ENCODE results near the gene CEBPA. TPM values are rescaled to one million over a fixed set of nuclear protein-coding genes. Genes with fewer than 3 reads are reported as not detected.
"Not testable (repeated sequence)": the region's sequence is repeated elsewhere in the genome, so short reads cannot be mapped to it uniquely, and the experiment has no call there.

CEBPA gene
- total RNA-seq, 2 donors from 2014 or later, result 1.8 to 2.1 TPM

DNA sequence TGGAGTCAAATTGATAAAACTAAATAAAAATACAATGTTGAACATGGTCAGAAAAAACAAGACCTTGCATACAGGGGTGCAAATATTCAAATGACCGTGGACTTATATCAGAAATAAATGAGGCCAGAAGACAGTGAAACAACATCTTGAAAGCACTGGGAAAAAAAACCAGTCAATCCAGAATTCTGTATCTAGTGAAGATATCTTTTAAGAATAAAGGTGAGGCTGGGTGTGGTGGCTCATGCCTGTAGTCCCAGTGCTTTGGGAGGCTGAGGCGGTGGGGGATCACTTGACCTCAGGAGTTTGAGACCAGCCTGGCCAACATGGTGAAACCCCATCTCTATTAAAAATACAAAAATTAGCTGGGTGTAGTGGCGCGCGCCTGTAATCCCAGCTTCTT, 15.2 kb upstream of the CEBPA start:
- Histone ChIP-seq H3K9ac (ENCODE audit: extremely low read depth, low read length, poor library complexity, severe bottlenecking) (no peak overlapping the region), H3K9me3 (ENCODE audit: control insufficient read depth, low read length) (no peaks in the 10 kb centered on the region), H3K4me3 (ENCODE audit: low read length) (no peak overlapping the region), H3K36me3 (ENCODE audit: control insufficient read depth, insufficient read depth, low read length) (no peaks in the 10 kb centered on the region), H3K27me3 (ENCODE audit: control insufficient read depth, insufficient read depth, low read length, poor library complexity, severe bottlenecking) (no peaks in the 10 kb centered on the region), H3K27ac (ENCODE audit: low read depth, low read length) (no peak overlapping the region), H3K4me1 (ENCODE audit: control insufficient read depth, insufficient read depth, low read length) (no peaks in the 10 kb centered on the region)
- Mint-ChIP-seq H3K27me3 (ENCODE audit: insufficient read depth) (peaks cover 4% of the 10 kb centered on the region), H3K4me1 (no peaks in the 10 kb centered on the region), H3K9me3 (peaks cover 24% of the 10 kb centered on the region), H3K36me3 (ENCODE audit: low read depth) (no peaks in the 10 kb centered on the region), H3K4me3 (no peak overlapping the region), H3K27ac (no peak overlapping the region)
- DNase-seq, result no peak
- TF ChIP-seq, protein P1, sequence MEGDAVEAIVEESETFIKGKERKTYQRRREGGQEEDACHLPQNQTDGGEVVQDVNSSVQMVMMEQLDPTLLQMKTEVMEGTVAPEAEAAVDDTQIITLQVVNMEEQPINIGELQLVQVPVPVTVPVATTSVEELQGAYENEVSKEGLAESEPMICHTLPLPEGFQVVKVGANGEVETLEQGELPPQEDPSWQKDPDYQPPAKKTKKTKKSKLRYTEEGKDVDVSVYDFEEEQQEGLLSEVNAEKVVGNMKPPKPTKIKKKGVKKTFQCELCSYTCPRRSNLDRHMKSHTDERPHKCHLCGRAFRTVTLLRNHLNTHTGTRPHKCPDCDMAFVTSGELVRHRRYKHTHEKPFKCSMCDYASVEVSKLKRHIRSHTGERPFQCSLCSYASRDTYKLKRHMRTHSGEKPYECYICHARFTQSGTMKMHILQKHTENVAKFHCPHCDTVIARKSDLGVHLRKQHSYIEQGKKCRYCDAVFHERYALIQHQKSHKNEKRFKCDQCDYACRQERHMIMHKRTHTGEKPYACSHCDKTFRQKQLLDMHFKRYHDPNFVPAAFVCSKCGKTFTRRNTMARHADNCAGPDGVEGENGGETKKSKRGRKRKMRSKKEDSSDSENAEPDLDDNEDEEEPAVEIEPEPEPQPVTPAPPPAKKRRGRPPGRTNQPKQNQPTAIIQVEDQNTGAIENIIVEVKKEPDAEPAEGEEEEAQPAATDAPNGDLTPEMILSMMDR (conservative IDR thresholded peaks at IDR 0.05), result no peak
- 82 to 89% methylated on average over 5 of the region's 5 CpGs for WGBS, 2 experiments (ENCODE audit: insufficient coverage in 1 of 2, insufficient read length in 1 of 2)

DNA sequence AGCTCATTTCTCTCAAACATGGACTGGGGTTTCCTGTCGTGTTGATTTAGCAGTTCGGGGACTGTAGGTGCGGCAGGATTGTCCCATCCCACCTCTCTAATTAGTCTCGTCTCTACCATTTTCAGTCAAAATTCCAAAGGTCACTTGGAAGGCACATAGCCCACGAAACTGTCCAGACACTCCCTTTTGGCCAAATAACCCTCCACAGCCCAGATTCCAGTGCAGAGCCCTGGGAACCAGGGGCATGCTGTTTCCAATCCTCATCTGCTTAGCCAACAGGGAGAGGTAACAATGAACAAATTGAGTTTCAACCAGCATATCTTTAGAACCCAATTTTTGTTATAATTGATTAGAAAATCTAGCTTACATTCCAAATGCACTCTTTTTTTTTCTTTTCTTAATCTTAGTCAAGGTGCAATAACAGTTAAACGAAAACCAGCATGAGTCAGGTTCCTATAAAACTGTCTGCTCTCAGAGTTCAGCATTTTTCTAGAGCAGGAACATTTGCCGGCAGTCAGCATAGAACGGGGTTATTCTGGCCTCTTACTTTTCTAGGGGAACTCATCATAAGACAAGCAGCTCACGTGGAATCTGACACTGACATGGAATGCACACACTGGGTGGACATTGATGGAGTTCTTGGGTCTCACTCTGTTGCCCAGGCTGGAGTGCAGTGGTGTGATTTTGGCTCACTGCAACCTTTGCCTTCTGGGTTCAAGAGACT, 14.4 kb upstream of the CEBPA start:
- H3K9me3 Mint-ChIP-seq, result peaks cover 18% of the 10 kb centered on the region
- no peaks in the 10 kb centered on the region for H3K36me3 Mint-ChIP-seq (ENCODE audit: low read depth)
- TF ChIP-seq, protein P1 (conservative IDR thresholded peaks at IDR 0.05), result no peak
- no peaks in the 10 kb centered on the region for H3K4me1 Mint-ChIP-seq
- H3K27ac ChIP-seq (ENCODE audit: low read depth, low read length), result no peak overlapping the region
- no peak overlapping the region for H3K4me3 ChIP-seq (ENCODE audit: low read length)
- no peaks in the 10 kb centered on the region for H3K36me3 ChIP-seq (ENCODE audit: control insufficient read depth, insufficient read depth, low read length)
- DNase-seq, result no peak
- no peak overlapping the region for H3K27ac Mint-ChIP-seq
- no peak overlapping the region for H3K4me3 Mint-ChIP-seq
- H3K9ac ChIP-seq (ENCODE audit: extremely low read depth, low read length, poor library complexity, severe bottlenecking), result no peak overlapping the region
- WGBS, 2 experiments (ENCODE audit: insufficient coverage in 1 of 2, insufficient read length in 1 of 2), result 79 to 91% methylated on average over 9 of the region's 9 CpGs
- peaks cover 4% of the 10 kb centered on the region for H3K27me3 Mint-ChIP-seq (ENCODE audit: insufficient read depth)
- H3K4me1 ChIP-seq (ENCODE audit: control insufficient read depth, insufficient read depth, low read length), result no peaks in the 10 kb centered on the region
- H3K9me3 ChIP-seq (ENCODE audit: control insufficient read depth, low read length), result no peaks in the 10 kb centered on the region
- H3K27me3 ChIP-seq (ENCODE audit: control insufficient read depth, insufficient read depth, low read length, poor library complexity, severe bottlenecking), result no peaks in the 10 kb centered on the region

DNA sequence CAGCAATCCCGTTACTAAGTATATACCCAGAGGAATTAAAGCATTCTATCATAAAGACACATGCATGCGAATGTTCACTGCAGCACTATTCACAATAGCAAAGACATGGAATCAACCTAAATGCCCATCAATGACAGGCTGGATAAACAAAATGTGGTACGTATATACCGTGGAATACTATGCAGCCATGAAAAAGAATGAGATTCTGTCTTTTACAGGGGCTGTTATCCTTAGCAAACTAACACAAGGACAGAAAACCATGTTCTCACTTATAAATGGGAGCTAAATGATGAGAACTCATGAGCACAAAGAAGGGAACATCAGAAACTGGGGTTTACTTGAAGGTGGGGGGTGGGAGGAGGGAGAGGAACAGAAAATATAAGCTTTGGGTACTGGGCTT, 10.5 kb upstream of the CEBPA start:
- H3K9ac ChIP-seq (ENCODE audit: extremely low read depth, low read length, poor library complexity, severe bottlenecking); H3K27me3 ChIP-seq (ENCODE audit: control insufficient read depth, insufficient read depth, low read length, poor library complexity, severe bottlenecking); H3K27ac ChIP-seq (ENCODE audit: low read depth, low read length); H3K9me3 ChIP-seq (ENCODE audit: control insufficient read depth, low read length); H3K4me1 ChIP-seq (ENCODE audit: control insufficient read depth, insufficient read depth, low read length); H3K4me3 Mint-ChIP-seq; H3K4me1 Mint-ChIP-seq; H3K27ac Mint-ChIP-seq; H3K9me3 Mint-ChIP-seq; H3K27me3 Mint-ChIP-seq (ENCODE audit: insufficient read depth); H3K36me3 Mint-ChIP-seq (ENCODE audit: low read depth); H3K4me3 ChIP-seq (ENCODE audit: low read length); H3K36me3 ChIP-seq (ENCODE audit: control insufficient read depth, insufficient read depth, low read length); DNase-seq: not testable (repeated sequence)
- WGBS, 2 experiments (ENCODE audit: insufficient coverage in 1 of 2, insufficient read length in 1 of 2), result 93 to 98% methylated on average over 4 of the region's 4 CpGs

DNA sequence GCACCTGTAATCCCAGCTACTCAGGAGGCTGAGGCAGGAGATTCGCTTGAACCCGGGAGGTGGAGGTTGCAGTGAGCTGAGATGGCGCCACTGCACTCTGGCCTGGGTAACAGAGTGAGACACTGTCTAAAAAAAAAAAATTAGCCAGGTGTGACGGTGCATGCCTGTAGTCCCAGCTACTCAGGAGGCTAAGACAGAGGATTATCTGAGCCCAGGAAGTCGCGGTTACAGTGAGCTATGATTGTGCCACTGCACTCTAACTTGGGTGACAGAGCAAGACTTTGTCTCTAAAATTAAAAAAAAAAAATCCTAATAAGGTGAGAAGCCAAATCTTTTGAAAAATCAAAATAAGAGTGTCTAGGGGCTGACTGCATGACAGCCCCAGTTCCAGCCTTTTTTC, 9.7 kb upstream of the CEBPA start:
- no peak overlapping the region for H3K4me3 Mint-ChIP-seq
- 91 to 93% methylated on average over 6 of the region's 6 CpGs for WGBS, 2 experiments (ENCODE audit: insufficient coverage in 1 of 2, insufficient read length in 1 of 2)
- peaks cover 4% of the 10 kb centered on the region for H3K9me3 Mint-ChIP-seq
- TF ChIP-seq, protein P1 (conservative IDR thresholded peaks at IDR 0.05), result no peak
- H3K4me1 Mint-ChIP-seq, result no peaks in the 10 kb centered on the region
- Histone ChIP-seq H3K4me3 (ENCODE audit: low read length) (no peak overlapping the region), H3K4me1 (ENCODE audit: control insufficient read depth, insufficient read depth, low read length) (no peaks in the 10 kb centered on the region), H3K9ac (ENCODE audit: extremely low read depth, low read length, poor library complexity, severe bottlenecking) (no peak overlapping the region), H3K27me3 (ENCODE audit: control insufficient read depth, insufficient read depth, low read length, poor library complexity, severe bottlenecking) (no peaks in the 10 kb centered on the region), H3K36me3 (ENCODE audit: control insufficient read depth, insufficient read depth, low read length) (no peaks in the 10 kb centered on the region), H3K27ac (ENCODE audit: low read depth, low read length) (no peak overlapping the region), H3K9me3 (ENCODE audit: control insufficient read depth, low read length) (no peaks in the 10 kb centered on the region)
- DNase-seq, result no peak
- H3K27me3 Mint-ChIP-seq (ENCODE audit: insufficient read depth), result peaks cover 6% of the 10 kb centered on the region
- no peaks in the 10 kb centered on the region for H3K36me3 Mint-ChIP-seq (ENCODE audit: low read depth)
- H3K27ac Mint-ChIP-seq, result no peak overlapping the region
